Neural cell (in vitro differentiated cells): ENCODE results near the gene RPL36AL. TPM values are rescaled to one million over a fixed set of nuclear protein-coding genes. Genes with fewer than 3 reads are reported as not detected.

Experiments
- H2AFZ ChIP-seq: fragments of 200-600, 300-800 bp; sonication (generic), shearing (Covaris generic); 2 replicates; pipeline ENCODE4 v1.6.0; 2014; ENCODE audit warnings: low read depth, mild to moderate bottlenecking, antibody characterized with exemption, low read length, moderate library complexity
- H3F3A ChIP-seq: fragments of 200-600 bp; shearing (Covaris generic); 2 replicates; pipeline ENCODE4 v1.6.1; 2016; ENCODE audit warnings: mild to moderate bottlenecking, moderate library complexity, mixed read lengths, antibody characterized with exemption, low read length; ENCODE audit not compliant: insufficient read depth, poor library complexity, severe bottlenecking
- H3K27ac ChIP-seq: fragments of 200-600, 300-800 bp; sonication (generic), shearing (Covaris generic); 2 replicates; pipeline ENCODE4 v1.5.1; 2014; ENCODE audit warnings: mild to moderate bottlenecking, low read length, moderate library complexity
- H3K27me3 ChIP-seq: fragments of 300-800, 200-600 bp; sonication (generic), shearing (Covaris generic); 2 replicates; pipeline ENCODE4 v1.6.0; 2014; ENCODE audit warnings: mild to moderate bottlenecking, low read depth, low read length, moderate library complexity; ENCODE audit not compliant: insufficient read depth
- H3K36me3 ChIP-seq: fragments of 300-800, 200-600 bp; sonication (generic), shearing (Covaris generic); 2 replicates; pipeline ENCODE4 v1.5.1; 2014; ENCODE audit warnings: mild to moderate bottlenecking, antibody characterized with exemption, low read length, moderate library complexity; ENCODE audit not compliant: insufficient read depth
- H3K4me2 ChIP-seq: fragments of 300-800, 200-600 bp; sonication (generic), shearing (Covaris generic); 2 replicates; pipeline ENCODE4 v1.6.0; 2014; ENCODE audit warnings: mild to moderate bottlenecking, low read length
- H3K4me3 ChIP-seq: fragments of 300-800, 200-600 bp; sonication (generic), shearing (Covaris generic); 2 replicates; pipeline ENCODE4 v1.5.1; 2014; ENCODE audit warnings: mild to moderate bottlenecking, low read length, moderate library complexity
- H3K79me2 ChIP-seq: fragments of 200-600 bp; shearing (Covaris generic); replicated peaks from 2 replicates; pipeline ENCODE4 v1.6.0; 2014; ENCODE audit warnings: mild to moderate bottlenecking, low read length, moderate library complexity; ENCODE audit not compliant: insufficient read depth
- H3K9ac ChIP-seq: fragments of 300-800, 200-600 bp; sonication (generic), shearing (Covaris generic); 2 replicates; pipeline ENCODE4 v1.6.1; 2016; ENCODE audit warnings: mild to moderate bottlenecking, low read length, mixed read lengths
- H3K9me2 ChIP-seq: fragments of 200-600 bp; shearing (Covaris generic); 2 replicates; pipeline ENCODE4 v1.6.1; 2016; ENCODE audit warnings: mild to moderate bottlenecking, low read length, mixed read lengths; ENCODE audit not compliant: insufficient read depth
- H3K9me3 ChIP-seq: fragments of 200-600, 300-800 bp; sonication (generic), shearing (Covaris generic); 2 replicates; pipeline ENCODE4 v1.6.1; 2016; ENCODE audit warnings: mild to moderate bottlenecking, mixed run types, low read length, moderate library complexity, mixed read lengths
- H4K20me1 ChIP-seq: fragments of 200-600 bp; shearing (Covaris generic); 2 replicates; pipeline ENCODE4 v1.6.1; 2016; ENCODE audit warnings: mild to moderate bottlenecking, mixed run types; ENCODE audit not compliant: insufficient read depth
- EP300 ChIP-seq: fragments of 450-650 bp; conservative IDR thresholded peaks from 2 replicates; pipeline ENCODE4 v1.6.1; 2014; ENCODE audit warnings: antibody characterized with exemption, mild to moderate bottlenecking, moderate library complexity; ENCODE audit not compliant: poor library complexity, severe bottlenecking
- EZH2 ChIP-seq: fragments of 200-600, 300-800 bp; shearing (Covaris generic), sonication (generic); IDR thresholded peaks from 2 replicates; pipeline ENCODE4 v1.6.1; 2014; ENCODE audit warnings: antibody characterized with exemption, low read length, borderline replicate concordance, mild to moderate bottlenecking; ENCODE audit not compliant: insufficient read depth, poor library complexity, severe bottlenecking
- MXI1 ChIP-seq: fragments of 450-650 bp; conservative IDR thresholded peaks from 2 replicates; pipeline ENCODE4 v1.6.1; 2014; ENCODE audit warnings: antibody characterized with exemption, mild to moderate bottlenecking; ENCODE audit not compliant: poor library complexity, severe bottlenecking
- POLR2AphosphoS5 ChIP-seq: IDR thresholded peaks from 2 replicates; pipeline ENCODE4 v1.6.1; 2012
- RAD21 ChIP-seq: fragments of 450-650 bp; conservative IDR thresholded peaks from 2 replicates; pipeline ENCODE4 v1.6.1; 2014; ENCODE audit warnings: antibody characterized with exemption, mild to moderate bottlenecking, moderate library complexity
- REST ChIP-seq: IDR thresholded peaks from 2 replicates; pipeline ENCODE4 v1.6.1; 2012; ENCODE audit warnings: borderline replicate concordance
- SMC3 ChIP-seq: fragments of 450-650 bp; conservative IDR thresholded peaks from 2 replicates; pipeline ENCODE4 v1.6.1; 2014; ENCODE audit warnings: antibody characterized with exemption, mild to moderate bottlenecking, moderate library complexity; ENCODE audit not compliant: poor library complexity
- TAF1 ChIP-seq: IDR thresholded peaks from 2 replicates; pipeline ENCODE4 v1.6.1; 2012; ENCODE audit warnings: low read depth
- polyA plus RNA-seq: library from polyadenylated mRNA; depleted of rRNA; stranded (reverse); fragments of >200 nt; gene quantifications from 2 replicates; pipeline ENCODE4 v1.2.3, GENCODE V29; 2014
- TF ChIP-seq, protein P1 (sequence below): fragments of 450-650 bp; IDR thresholded peaks from 2 replicates; pipeline ENCODE4 v1.5.1; 2014; ENCODE audit warnings: antibody characterized with exemption, mild to moderate bottlenecking, moderate library complexity; ENCODE audit not compliant: poor library complexity, severe bottlenecking

Gene RPL36AL
- polyA plus RNA-seq, 1 donor from 2014 or later = 147 TPM

DNA sequence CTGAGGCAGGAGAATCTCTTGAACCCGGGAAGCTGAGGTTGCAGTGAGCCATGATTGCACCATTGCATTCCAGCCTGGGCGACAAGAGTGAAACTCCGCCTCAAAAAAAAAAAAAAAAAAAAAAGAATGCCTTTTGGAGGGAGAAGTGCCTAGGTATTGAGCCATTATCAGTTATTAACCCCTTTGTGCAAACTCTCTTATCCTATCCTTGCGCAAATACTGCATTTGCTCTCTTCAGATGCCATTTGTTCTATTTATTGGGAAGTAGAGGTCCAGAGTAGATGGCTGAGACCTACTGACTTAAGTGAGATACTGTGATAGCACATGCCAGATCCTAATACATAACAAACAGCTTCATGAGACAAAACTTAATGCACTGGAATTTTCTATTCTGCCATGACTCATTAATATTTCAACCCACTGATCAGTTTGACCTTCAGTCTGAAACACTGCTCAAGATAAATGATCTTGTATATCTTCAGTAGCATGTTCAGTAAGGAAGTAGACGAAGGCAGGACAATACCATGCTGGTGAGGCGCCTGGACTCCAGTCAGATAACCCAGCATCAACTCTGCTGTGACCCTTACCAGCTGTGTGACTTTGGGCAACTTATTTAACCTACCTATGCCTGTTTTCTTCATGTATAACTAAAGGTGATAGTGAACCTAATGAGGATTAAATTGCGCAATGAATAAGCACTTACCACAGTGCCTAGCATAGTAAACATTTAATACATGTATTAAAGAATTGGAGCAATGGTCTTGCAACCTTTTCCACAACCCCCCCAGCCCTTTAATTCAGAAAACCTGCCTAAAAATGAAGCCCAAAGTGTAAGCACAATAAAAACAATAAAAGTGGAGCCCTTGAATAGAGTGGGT lies 20.4 kb upstream of the RPL36AL start:
- TF ChIP-seq EP300 (no peak), TAF1 (no peak), EZH2 (no peak), RAD21 (no peak), SMC3 (no peak), REST (no peak), POLR2AphosphoS5 (no peak), MXI1 (no peak)
- TF ChIP-seq, protein P1, sequence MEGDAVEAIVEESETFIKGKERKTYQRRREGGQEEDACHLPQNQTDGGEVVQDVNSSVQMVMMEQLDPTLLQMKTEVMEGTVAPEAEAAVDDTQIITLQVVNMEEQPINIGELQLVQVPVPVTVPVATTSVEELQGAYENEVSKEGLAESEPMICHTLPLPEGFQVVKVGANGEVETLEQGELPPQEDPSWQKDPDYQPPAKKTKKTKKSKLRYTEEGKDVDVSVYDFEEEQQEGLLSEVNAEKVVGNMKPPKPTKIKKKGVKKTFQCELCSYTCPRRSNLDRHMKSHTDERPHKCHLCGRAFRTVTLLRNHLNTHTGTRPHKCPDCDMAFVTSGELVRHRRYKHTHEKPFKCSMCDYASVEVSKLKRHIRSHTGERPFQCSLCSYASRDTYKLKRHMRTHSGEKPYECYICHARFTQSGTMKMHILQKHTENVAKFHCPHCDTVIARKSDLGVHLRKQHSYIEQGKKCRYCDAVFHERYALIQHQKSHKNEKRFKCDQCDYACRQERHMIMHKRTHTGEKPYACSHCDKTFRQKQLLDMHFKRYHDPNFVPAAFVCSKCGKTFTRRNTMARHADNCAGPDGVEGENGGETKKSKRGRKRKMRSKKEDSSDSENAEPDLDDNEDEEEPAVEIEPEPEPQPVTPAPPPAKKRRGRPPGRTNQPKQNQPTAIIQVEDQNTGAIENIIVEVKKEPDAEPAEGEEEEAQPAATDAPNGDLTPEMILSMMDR = no peak
- no peaks in the 10 kb centered on the region for H3K36me3 ChIP-seq
- H3K79me2 ChIP-seq = peaks cover 21% of the 10 kb centered on the region
- H3K4me2 ChIP-seq = no peak overlapping the region
- H3K27ac ChIP-seq = no peak overlapping the region
- no peak overlapping the region for H3K9ac ChIP-seq
- H4K20me1 ChIP-seq = no peaks in the 10 kb centered on the region
- no peak overlapping the region for H3K4me3 ChIP-seq
- no peak overlapping the region for H2AFZ ChIP-seq
- no peaks in the 10 kb centered on the region for H3F3A ChIP-seq
- H3K27me3 ChIP-seq = no peaks in the 10 kb centered on the region
- H3K9me2 ChIP-seq = no peaks in the 10 kb centered on the region
- no peaks in the 10 kb centered on the region for H3K9me3 ChIP-seq

DNA sequence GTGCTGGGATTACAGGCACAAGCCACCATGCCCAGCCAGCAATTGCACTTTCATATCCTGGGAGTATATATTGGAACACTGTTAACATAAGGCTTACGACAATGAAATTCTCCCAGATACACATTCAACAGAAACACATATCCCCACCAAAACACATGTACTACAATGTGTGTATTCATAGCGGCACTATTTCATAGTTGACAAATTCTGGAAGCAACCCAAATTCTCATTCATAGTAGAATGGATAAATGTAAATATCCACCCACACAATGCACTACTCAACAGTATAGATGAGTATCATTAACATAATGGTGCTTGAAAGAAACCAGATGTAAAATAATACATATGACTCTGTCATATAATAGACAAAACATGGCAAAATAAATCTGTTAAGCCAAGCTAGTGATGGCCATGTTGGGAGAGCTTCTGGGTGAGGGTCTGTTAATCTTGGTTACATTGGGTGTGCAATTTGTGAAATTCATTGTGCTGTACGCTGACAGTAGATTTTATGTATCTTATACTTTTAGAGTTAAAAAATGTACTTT lies 17.2 kb upstream of the RPL36AL start:
- no peaks in the 10 kb centered on the region for H3F3A ChIP-seq
- no peak overlapping the region for H3K4me2 ChIP-seq
- no peak overlapping the region for H2AFZ ChIP-seq
- H3K27ac ChIP-seq = no peak overlapping the region
- H3K9me3 ChIP-seq = no peaks in the 10 kb centered on the region
- peaks cover 21% of the 10 kb centered on the region for H3K79me2 ChIP-seq
- no peak overlapping the region for H3K4me3 ChIP-seq
- TF ChIP-seq, protein P1 = no peak
- TF ChIP-seq TAF1 (no peak), EP300 (no peak), EZH2 (no peak), RAD21 (no peak), SMC3 (no peak), REST (no peak), POLR2AphosphoS5 (no peak), MXI1 (no peak)
- H3K9me2 ChIP-seq = no peaks in the 10 kb centered on the region
- no peaks in the 10 kb centered on the region for H4K20me1 ChIP-seq
- H3K9ac ChIP-seq = no peak overlapping the region
- H3K27me3 ChIP-seq = no peaks in the 10 kb centered on the region
- H3K36me3 ChIP-seq = no peaks in the 10 kb centered on the region
